A549 treated with CORT108297 at 1 μM for 4 hours (cell line): ENCODE data around the gene CCDC82. TPM values are rescaled to one million over a fixed set of nuclear protein-coding genes. Genes with fewer than 3 reads are reported as not detected.

ENCODE experiments used
- total RNA-seq: library from RNA; stranded (reverse); fragments of 200-300 nt; extraction: Qiagen RNA extraction; gene quantifications from 5 replicates; pipeline ENCODE4 v1.2.3, GENCODE V29; 2022

Gene CCDC82
- total RNA-seq = 15.6 to 24.6 TPM (median 17.0 TPM) in 5 replicates

GRCh38 chr11:96389720-96390487, at the start of gene CCDC82, which contains the start of gene JRKL:
Gene CCDC82, minus strand, starts transcription at chr11:96389912. Its CDS starts 5,165 bp downstream, at chr11:96384747.
Gene JRKL, plus strand, starts transcription at chr11:96390013. Its CDS starts 637 bp downstream, at chr11:96390650.

DNA sequence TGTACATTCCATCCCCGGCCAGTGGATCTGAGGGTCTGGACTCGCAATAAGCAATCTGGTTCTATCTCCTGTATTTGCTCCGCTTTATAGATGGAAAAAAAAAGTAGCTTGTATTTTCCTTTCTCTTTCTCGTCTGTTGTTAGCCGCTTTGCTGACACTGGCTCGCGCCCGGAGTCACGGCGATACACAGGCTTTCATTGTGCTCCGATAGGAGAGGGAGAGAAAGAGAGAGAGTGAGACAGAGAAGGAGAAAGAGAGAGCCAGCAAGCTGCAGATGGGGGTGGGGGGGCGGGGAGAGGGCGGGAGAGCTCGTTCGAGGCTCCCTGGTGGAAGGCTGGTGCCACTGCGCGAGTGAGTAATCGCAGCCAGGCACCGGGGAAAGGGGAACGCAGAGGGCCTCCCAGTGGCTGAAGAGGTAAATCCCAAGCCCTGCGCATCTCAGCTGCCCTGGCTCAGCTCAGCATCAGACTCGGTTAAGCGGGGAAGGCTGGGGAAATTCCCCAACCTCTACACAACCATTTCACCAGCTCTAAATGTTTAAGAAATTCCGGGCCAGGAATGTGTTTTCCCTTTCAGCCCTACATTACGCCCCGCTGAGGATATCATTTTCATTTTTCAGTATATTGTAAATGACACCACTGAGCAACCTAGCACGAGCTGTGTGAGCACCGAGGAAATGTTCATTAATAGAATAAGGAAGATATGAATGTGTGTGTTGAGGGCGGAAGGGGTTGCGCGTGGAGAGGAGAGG, 46.6 kb downstream of the CCDC82 start, which contains the start of gene MAML2:
Gene MAML2, minus strand, starts transcription at position 235 of the 751 bp plus-strand sequence. CDS start 1,300 bp downstream, outside the sequence.

Other genes with a start within 250 kb of the CCDC82 start
- gene MAML2, start 46.7 kb downstream of the CCDC82 start, total RNA-seq = 1.9 to 2.7 TPM (median 2.4 TPM) in 5 replicates
- gene JRKL, start 101 bp upstream of the CCDC82 start, total RNA-seq = 4.2 to 7.6 TPM (median 5.8 TPM) in 5 replicates